HG02981 (cell line): ENCODE measurements around the gene OASL.

Source experiments
- ATAC-seq: cut with Tn5 transposase; IDR thresholded peaks from one replicate; pipeline ENCODE4 v1.9.1; 2021; ENCODE audit warnings: mild to moderate bottlenecking, moderate library complexity; ENCODE audit not compliant: unreplicated experiment

Gene OASL

GRCh38 chr12:121017966-121018491, 21.0 kb downstream of the OASL start:
- no peak for ATAC-seq

DNA sequence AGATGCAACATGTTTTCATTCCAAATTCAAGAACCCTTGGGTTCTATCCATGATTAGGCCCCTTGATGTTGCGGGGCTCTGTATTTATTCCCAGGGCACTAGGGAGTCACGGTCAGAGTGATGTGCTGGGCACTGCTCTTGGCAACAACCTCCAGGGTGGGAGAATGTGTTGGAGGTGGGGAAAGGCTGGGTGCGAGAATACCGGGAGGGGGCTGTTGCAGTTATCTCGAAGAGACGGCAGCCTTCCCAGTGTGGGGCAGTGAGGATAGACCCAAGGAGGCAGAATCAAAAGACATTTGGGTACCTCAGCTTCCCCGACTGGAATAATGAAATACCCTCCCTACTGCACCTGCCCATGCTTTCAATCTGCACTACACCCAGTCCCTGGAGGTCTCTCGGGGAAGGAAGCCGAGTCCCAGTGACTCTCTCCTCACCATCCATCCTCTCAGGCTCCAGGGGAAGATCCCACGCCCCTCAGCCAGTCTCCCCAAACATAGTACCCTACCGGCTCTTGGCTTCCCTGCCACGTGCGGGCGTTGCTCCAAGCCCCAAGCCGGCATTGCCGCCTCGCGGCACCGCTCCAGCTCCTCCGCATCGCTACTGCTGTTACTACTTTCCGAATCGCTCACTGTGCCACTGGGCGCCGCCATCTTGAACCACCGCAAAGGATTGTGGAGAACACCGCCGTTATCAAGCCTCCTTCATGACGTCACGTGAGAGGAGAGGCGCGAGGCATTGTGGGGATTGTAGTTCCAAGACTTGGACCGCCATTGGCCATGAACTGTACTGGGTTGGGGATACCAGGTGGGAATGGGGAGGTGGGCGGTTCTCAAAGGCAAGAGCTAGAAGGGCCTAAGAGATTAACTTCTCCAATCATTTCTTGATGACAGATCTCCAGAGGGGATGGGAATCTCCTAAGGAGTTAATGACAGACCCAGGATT, 22.9 kb downstream of the OASL start, which contains the start of gene C12orf43:
Gene C12orf43, minus strand, starts transcription at position 663 of the 942 bp plus-strand sequence. Its CDS starts 13 bp downstream, at position 650.
- peak; percentile 95 for ATAC-seq

DNA sequence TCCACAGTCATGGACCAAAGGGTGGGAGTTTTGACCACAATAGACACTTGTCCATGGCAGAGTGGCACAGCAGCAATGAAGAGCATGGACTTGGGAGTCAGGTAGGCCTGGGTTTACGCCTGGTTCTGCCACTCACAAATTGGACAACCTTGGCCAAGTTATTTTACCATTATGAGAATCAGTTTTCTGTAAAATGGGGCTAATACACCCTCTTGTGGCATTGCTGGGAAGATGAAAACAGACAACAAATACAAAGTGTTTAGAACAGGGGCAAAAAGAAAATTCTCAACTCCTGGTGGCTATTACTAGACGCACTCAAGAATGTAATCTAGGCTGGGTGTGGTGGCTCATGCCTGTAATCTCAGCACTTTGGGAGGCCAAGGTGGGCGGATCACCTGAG, 25.3 kb downstream of the OASL start:
- no peak for ATAC-seq

DNA sequence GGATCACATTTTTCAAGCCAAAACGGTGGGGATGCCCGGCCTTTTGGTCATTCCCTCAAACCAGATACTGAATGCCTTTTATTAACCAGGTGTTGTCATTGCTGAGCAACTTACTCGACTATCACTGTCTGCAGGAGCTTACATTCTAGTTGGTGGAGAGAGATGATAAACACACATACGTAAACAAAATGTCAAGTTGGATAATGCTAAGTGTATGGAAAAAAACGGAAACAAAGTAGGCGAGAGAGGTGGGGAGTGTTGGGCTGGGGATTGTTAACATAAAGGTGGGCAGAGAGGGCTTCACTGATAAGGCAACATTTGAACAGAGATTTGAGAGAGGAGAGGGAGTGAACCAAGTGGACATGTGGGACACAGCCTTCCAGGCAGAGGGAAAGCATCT, 27.2 kb downstream of the OASL start:
- no peak for ATAC-seq

DNA sequence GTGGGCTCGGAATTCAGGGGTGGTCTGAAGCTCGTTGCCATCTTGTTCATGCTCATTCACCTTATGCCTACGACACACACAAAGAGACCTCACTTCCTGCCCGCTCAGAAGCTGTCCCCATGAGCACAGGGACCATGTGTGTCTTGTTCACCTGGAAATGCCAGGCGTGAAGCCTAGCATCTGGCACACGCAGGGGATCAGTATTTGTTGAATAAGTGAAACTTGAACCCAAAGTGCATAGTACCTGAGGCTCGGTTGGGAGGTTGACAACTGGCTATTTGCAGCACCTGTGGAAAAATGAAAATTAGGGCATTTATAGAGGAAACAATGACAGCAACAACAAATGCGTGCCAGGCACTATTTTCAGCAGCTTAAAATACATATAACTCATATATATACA, 28.2 kb downstream of the OASL start:
- ATAC-seq, result no peak

DNA sequence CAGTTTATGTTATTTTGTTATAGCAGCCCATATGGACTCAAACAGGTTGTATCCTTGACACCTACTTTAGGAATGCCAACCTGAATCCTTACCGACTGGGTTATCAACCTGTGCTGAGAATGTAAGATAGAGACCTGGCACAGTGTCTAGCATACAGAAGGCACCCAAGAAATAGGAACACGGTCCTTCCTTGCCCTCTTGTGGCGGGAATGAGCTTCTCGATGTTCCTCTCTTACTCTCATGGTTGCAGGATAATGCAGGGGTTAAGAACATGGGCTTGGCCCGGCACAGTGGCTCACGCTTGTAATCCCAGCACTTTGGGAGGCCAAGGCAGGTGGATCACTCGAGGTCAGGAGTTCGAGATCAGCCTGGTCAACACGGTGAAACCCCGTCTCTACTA, 29.3 kb downstream of the OASL start:
- no peak for ATAC-seq

DNA sequence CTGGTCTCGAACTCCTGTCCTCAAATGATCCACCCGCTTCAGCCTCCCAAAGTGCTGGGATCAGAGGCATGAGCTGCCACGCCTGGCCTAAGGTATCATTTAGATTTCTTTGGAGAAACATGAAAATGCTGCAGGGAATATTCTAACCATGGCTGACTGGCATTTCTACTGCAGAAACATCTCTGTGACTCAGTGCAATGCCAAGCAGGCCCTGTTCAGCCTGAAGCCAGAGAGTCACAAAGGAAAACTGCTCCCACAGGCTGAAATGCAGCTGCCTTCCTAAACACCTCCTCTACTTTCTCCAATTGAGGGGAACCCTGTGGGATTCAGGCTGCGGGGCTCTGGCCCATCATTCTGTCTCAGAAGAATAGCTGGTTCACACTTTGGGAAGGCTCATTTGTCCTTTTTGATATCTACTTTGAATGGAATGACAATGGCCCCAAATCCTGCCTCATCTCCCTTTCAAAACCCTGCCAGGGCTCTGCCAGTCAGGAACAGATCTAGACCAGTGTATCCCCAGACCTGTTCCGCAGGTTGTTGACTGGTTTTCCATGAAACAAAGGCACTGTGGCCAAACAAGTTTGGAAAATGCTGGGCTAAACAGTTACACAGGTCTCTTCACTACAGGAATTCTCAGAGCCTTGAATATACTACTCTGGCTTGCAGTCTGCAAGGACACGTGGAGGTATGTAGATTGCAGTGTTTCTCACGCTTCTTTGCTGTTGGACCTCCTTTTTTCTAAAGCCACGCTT, 30.5 kb downstream of the OASL start:
- no peak for ATAC-seq

DNA sequence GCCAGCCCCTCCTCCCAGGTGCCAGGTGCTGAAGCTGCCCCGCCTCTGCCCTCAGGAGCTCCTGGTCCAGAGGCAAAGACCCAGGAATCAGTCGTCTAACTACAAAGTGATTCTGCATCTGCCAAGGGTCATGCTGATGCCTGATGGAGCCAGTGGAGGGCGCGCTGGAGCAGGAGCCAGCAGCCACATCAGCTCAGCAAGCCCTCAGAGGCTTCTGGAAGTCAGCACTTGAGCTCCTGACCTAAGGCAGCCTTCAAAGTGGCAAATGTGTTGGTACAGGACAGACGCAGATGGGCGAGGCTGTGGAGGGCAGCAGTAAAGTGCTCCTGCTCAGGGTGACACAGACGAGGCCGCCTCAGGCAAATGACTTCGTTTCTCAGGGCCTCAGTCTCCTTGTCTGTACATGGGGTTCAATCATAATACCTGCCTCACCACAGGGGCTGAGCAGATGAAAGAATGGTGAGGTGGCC, 33.7 kb downstream of the OASL start:
- no peak for ATAC-seq

- no peak for ATAC-seq
These were observed 34.7 kb downstream of the OASL start for GRCh38 chr12:121004253-121004815.

DNA sequence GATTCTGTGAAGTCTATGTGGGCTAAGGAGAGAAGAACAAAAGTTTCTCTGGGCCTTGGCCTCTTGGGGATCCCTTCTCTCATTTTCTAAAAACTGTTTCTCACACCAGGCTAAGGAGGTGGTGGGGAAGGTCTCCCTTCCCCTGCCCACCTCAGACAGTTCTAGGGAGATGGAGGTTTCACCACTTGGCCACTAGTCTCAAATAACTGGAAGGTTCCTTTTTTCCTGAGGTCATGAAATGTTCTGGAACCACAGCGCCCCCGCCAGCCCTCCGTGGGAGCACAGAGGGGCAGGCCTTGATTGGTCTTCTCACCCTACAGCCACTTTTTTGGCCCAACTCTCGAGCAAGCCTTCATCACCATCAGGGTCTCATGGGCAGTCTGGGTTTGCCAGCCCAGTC, 35.4 kb downstream of the OASL start:
- no peak for ATAC-seq

- no peak for ATAC-seq
These were observed 37.1 kb downstream of the OASL start for GRCh38 chr12:121001841-121002483.

GRCh38 chr12:121001060-121001459, 38.0 kb downstream of the OASL start:
- ATAC-seq, result no peak

GRCh38 chr12:121000530-121000929, 38.5 kb downstream of the OASL start:
- no peak for ATAC-seq

GRCh38 chr12:120999191-121000120, 39.6 kb downstream of the OASL start:
- ATAC-seq, result no peak

- ATAC-seq, result no peak
These were observed 40.6 kb downstream of the OASL start for GRCh38 chr12:120998435-120998834.

DNA sequence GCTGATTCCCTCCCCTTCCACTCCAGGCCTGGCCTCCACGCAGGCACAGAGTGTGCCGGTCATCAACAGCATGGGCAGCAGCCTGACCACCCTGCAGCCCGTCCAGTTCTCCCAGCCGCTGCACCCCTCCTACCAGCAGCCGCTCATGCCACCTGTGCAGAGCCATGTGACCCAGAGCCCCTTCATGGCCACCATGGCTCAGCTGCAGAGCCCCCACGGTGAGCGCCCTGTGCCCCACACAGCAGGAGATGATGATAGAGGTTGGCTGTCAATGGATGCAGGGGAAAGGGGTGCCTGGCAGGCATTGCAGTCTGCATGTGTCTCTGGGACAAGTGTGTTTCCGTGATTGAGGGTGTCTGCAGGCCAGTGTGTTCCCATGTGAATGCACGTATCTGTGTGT, 41.6 kb downstream of the OASL start:
- ATAC-seq, result no peak

DNA sequence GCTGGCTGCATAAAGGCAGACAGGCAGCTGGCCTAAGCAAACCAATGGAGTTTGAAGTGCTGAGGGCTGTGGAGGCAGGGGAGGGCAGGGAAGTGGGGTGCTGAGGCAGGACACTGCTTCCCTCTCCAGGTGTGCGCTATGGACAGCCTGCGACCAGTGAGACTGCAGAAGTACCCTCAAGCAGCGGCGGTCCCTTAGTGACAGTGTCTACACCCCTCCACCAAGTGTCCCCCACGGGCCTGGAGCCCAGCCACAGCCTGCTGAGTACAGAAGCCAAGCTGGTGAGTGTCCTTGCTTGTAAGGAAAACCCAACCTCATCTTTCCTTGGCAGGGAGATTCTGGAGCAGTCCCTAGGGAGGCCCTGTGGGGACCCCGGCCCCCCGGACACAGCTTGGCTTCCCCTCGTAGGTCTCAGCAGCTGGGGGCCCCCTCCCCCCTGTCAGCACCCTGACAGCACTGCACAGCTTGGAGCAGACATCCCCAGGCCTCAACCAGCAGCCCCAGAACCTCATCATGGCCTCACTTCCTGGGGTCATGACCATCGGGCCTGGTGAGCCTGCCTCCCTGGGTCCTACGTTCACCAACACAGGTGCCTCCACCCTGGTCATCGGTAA, 42.8 kb downstream of the OASL start:
- no peak for ATAC-seq

DNA sequence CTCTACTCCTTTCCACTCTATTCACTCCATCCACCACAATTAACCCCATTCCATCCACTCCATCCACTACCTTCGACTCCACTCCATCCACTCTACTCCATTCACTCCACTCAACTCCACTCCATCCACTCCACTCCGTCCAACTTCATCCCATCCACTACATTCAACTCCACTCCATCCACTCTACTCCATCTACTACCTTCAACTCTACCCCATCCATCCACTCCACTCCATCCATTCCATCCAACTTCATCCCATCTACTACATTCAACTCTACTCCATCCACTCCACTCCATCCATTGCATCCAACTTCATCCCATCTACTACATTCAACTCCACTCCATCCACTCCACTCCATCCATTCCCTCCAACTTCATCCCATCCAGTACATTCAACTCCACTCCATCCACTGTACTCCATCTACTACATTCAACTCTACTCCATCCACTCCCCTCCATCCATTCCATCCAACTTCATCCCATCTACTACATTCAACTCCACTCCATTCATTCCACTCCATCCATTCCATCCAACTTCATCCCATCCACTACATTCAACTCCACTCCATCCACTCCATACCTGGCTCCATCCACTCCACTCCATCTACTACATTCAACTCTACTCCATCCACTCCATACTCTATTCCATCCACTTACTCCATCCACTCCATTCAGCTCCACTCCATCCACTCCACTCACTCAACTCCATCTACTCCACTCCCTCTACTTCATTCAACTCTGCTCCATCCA, 44.3 kb downstream of the OASL start:
- no peak for ATAC-seq

DNA sequence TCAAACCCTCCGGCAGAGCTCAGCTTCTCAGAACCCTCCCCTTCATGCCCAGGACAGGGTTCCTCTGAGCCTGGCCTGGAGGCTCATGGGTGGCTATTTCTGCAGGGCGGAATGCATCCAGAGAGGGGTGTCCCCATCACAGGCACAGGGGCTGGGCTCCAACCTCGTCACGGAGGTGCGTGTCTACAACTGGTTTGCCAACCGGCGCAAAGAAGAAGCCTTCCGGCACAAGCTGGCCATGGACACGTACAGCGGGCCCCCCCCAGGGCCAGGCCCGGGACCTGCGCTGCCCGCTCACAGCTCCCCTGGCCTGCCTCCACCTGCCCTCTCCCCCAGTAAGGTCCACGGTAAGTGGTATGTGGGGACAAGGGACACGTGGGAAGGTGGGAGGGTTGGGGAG, 45.0 kb downstream of the OASL start:
- ATAC-seq, result no peak
